CD4-positive, alpha-beta T cell (primary cell): ENCODE measurements around the gene PI4K2A. TPM values are rescaled to one million over a fixed set of nuclear protein-coding genes. Genes with fewer than 3 reads are reported as not detected.
"Not testable (repeated sequence)": the region's sequence is repeated elsewhere in the genome, so short reads cannot be mapped to it uniquely, and the experiment has no call there.

Experiments
- ATAC-seq: fragments of 200-7000 bp; cut with Tn5 transposase; one replicate; pipeline ENCODE4 v1.10.0; 2022; ENCODE audit warnings: mild to moderate bottlenecking; ENCODE audit not compliant: poor library complexity
- CTCF ChIA-PET: fragments of 350-600 bp; sonication (Branson Sonifier 250); formaldehyde crosslinking; loops from one replicate; lab custom pipeline; 2021; ENCODE audit warnings: antibody characterized with exemption, inconsistent platforms; lab: Charles Lee
- POLR2A ChIA-PET: fragments of 350-600 bp; sonication (Branson Sonifier 250); formaldehyde crosslinking; loops from one replicate; lab custom pipeline; 2021; ENCODE audit warnings: antibody characterized with exemption, inconsistent platforms; lab: Charles Lee
- DNase-seq, 14 experiments: peaks; one replicate each; pipeline ENCODE4 v3.0.0-alpha.2; 2013 to 2020; ENCODE audit warnings: mixed read lengths in 2 of 14
- H3K27ac ChIP-seq, 2 donors: one replicate each; pipeline versions ENCODE4 v1.5.1 to v1.7.0; 2013; ENCODE audit warnings: low read length in 2 of 2, low read depth in 1 of 2, mild to moderate bottlenecking in 1 of 2
- H3K27me3 ChIP-seq, 2 experiments: 1 replicate in 1 of 2; 2 replicates in 1 of 2; pipeline versions ENCODE4 v1.6.1 to v1.7.0; 2013; ENCODE audit warnings: low read length in 2 of 2, control low read depth in 1 of 2, mild to moderate bottlenecking in 1 of 2, moderate library complexity in 1 of 2; ENCODE audit not compliant: insufficient read depth in 2 of 2, control insufficient read depth in 1 of 2
- H3K36me3 ChIP-seq: one replicate; pipeline ENCODE4 v1.6.1; 2013; ENCODE audit warnings: low read length, control low read depth; ENCODE audit not compliant: insufficient read depth
- H3K4me1 ChIP-seq: one replicate; pipeline ENCODE4 v1.6.1; 2013; ENCODE audit warnings: low read length, control low read depth; ENCODE audit not compliant: insufficient read depth
- H3K4me3 ChIP-seq: one replicate; pipeline ENCODE4 v1.5.1; 2013; ENCODE audit warnings: mild to moderate bottlenecking, low read length, moderate library complexity
- H3K9me3 ChIP-seq, 2 experiments: 1 replicate in 1 of 2; 2 replicates in 1 of 2; pipeline versions ENCODE4 v1.6.1 to v1.7.0; 2013; ENCODE audit warnings: low read length in 2 of 2, mild to moderate bottlenecking in 2 of 2, control low read depth in 1 of 2, moderate library complexity in 1 of 2; ENCODE audit not compliant: control insufficient read depth in 1 of 2, insufficient read depth in 1 of 2
- H3K27ac Mint-ChIP-seq: one replicate; pipeline ENCODE4 v1.8.0; 2020; ENCODE audit warnings: mixed read lengths
- H3K27me3 Mint-ChIP-seq: one replicate; pipeline ENCODE4 v1.8.0; 2021; ENCODE audit warnings: mixed read lengths
- H3K36me3 Mint-ChIP-seq: one replicate; pipeline ENCODE4 v1.8.0; 2021; ENCODE audit warnings: low read depth, mixed read lengths
- H3K4me1 Mint-ChIP-seq: one replicate; pipeline ENCODE4 v1.8.0; 2021; ENCODE audit warnings: low read depth, mixed read lengths
- H3K4me3 Mint-ChIP-seq: one replicate; pipeline ENCODE4 v1.8.0; 2020; ENCODE audit warnings: mild to moderate bottlenecking, mixed read lengths
- H3K9me3 Mint-ChIP-seq: one replicate; pipeline ENCODE4 v1.8.0; 2020; ENCODE audit warnings: mixed read lengths
- intact Hi-C, 2 experiments: fragments of 100-400 bp; cut with DNase I in 1 of 2; cut with micrococcal nuclease in 1 of 2; formaldehyde crosslinking; loops; one replicate each; pipeline versions ENCODE4 v1.15.1 to v1.9.0; 2023 to 2025; cut with DNase I, micrococcal nuclease
- total RNA-seq, 174 experiments: library from RNA in 2 of 174; stranded (reverse) in 2 of 174; gene quantifications; one replicate each; pipeline ENCODE4 v1.2.3 and lab custom pipeline; 2021 to 2026
- TF ChIP-seq, protein P1 (sequence below): fragments of 200-600 bp; IDR thresholded peaks from one replicate; pipeline ENCODE4 v1.8.0; 2022; ENCODE audit warnings: antibody characterized with exemption, mild to moderate bottlenecking

PI4K2A gene
- total RNA-seq, 2 experiments from 2014 or later, result 26.3 to 27.2 TPM

DNA sequence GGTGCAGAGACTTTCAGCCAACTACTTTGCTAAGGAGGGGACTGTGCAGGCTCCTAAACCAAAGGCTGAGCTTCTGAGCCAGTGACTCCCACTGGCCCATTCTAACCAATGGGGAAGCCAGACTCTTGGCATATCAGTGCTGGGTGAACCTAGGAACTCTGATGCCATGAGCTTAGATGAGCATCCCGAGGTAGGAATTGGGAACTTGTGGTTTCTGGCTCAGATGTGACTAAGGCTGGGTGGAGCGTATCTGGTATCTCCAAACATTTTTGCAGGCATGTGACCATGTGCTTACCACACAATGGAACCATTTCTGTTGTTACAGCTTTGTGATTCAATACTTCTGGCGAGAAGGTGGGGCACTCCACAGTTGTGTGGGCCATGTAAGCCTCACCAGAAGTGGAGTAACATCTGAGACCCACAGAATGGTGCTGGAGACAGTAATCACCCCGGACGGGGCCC is 49.1 kb downstream of the PI4K2A start:
- ChIA-PET POLR2A (no interaction called here), CTCF (no interaction called here)
- H3K4me1 ChIP-seq, result peaks cover 27% of the 10 kb centered on the region
- H3K36me3 ChIP-seq, result no peaks in the 10 kb centered on the region
- ATAC-seq, result no peak
- Mint-ChIP-seq H3K36me3 (no peaks in the 10 kb centered on the region), H3K27ac (no peak overlapping the region), H3K4me1 (peaks cover 16% of the 10 kb centered on the region), H3K9me3 (no peaks in the 10 kb centered on the region), H3K27me3 (no peaks in the 10 kb centered on the region), H3K4me3 (no peak overlapping the region)
- no peaks in the 10 kb centered on the region for H3K9me3 ChIP-seq
- H3K27me3 ChIP-seq, result no peaks in the 10 kb centered on the region
- intact Hi-C loops, result loop anchor here in 1 of 2 experiments (5.0 to 10.0 kb wide), 4 partner anchors 163 to 445 kb away; partner anchors contain the start of genes R3HCC1L and RRP12
- no peak overlapping the region for H3K27ac ChIP-seq
- H3K4me3 ChIP-seq, result no peak overlapping the region
- peak in 2 of 14 experiments; percentile 63 to 74 for DNase-seq
- TF ChIP-seq, protein P1, sequence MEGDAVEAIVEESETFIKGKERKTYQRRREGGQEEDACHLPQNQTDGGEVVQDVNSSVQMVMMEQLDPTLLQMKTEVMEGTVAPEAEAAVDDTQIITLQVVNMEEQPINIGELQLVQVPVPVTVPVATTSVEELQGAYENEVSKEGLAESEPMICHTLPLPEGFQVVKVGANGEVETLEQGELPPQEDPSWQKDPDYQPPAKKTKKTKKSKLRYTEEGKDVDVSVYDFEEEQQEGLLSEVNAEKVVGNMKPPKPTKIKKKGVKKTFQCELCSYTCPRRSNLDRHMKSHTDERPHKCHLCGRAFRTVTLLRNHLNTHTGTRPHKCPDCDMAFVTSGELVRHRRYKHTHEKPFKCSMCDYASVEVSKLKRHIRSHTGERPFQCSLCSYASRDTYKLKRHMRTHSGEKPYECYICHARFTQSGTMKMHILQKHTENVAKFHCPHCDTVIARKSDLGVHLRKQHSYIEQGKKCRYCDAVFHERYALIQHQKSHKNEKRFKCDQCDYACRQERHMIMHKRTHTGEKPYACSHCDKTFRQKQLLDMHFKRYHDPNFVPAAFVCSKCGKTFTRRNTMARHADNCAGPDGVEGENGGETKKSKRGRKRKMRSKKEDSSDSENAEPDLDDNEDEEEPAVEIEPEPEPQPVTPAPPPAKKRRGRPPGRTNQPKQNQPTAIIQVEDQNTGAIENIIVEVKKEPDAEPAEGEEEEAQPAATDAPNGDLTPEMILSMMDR, result no peak

DNA sequence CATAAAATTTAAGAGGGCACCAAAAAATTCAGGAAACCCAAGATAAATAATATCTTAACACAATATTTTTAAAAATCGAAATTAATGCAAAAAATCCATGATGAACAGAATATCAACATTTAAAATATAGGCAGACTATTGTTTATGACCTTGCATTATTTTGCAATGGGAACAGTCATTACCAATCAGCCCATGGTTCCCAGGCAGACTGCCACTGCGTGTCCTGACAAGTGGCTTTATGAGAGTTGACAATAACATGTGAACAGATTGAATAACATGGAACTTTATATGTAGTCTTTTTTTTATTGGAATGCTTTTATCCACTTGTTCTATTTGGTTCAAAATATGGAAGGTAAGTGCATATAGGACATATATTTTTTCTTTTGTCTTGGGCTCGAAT is 49.7 kb downstream of the PI4K2A start:
- H3K4me1 Mint-ChIP-seq, result peaks cover 12% of the 10 kb centered on the region
- H3K9me3 ChIP-seq, result no peaks in the 10 kb centered on the region
- no peak overlapping the region for H3K4me3 ChIP-seq
- intact Hi-C loops, result no loop called here
- POLR2A ChIA-PET, result no interaction called here
- no peaks in the 10 kb centered on the region for H3K27me3 ChIP-seq
- no peaks in the 10 kb centered on the region for H3K27me3 Mint-ChIP-seq
- DNase-seq (no peak), ATAC-seq (no peak)
- H3K4me3 Mint-ChIP-seq, result no peak overlapping the region
- H3K36me3 ChIP-seq, result no peaks in the 10 kb centered on the region
- H3K9me3 Mint-ChIP-seq, result no peaks in the 10 kb centered on the region
- CTCF ChIA-PET, result interaction anchor here (0.6 kb wide), 1 partner anchor 35 kb away, joined by 4 read pairs; no protein-coding TSS in a partner anchor
- TF ChIP-seq, protein P1, result no peak
- no peak overlapping the region for H3K27ac ChIP-seq
- H3K4me1 ChIP-seq, result peaks cover 27% of the 10 kb centered on the region
- no peaks in the 10 kb centered on the region for H3K36me3 Mint-ChIP-seq
- H3K27ac Mint-ChIP-seq, result no peak overlapping the region

DNA sequence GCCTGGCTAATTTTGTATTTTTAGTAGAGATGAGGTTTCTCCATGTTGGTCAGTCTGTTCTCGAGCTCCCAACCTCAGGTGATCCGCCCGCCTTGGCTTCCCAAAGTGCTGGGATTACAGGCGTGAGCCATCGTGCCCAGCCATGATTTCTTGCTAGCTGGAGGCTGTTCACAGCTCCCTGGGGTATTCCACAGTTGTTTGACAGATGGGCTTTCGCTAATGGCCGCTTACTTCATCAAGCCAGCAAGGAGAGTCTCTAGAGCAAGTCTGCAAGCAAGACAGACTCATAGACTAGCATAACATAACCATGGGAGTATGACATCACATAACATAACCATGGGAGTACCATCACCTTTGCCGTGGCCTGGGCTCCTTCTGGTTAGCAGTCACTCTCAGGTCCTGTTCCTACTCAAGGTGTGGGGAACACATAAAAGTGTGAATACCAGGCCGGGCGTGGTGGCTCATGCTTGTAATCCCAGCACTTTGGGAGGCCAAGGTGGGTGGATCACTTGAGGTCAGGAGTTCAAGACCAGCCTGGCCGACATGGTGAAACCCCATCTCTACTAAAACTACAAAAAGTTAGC is 57.7 kb downstream of the PI4K2A start:
- H3K4me3 ChIP-seq, H3K36me3 Mint-ChIP-seq, H3K27me3 ChIP-seq, H3K4me1 ChIP-seq, H3K27me3 Mint-ChIP-seq, DNase-seq, H3K4me1 Mint-ChIP-seq, H3K4me3 Mint-ChIP-seq, ATAC-seq, H3K27ac Mint-ChIP-seq, H3K9me3 Mint-ChIP-seq, H3K9me3 ChIP-seq, H3K27ac ChIP-seq, H3K36me3 ChIP-seq, intact Hi-C loops: not testable (repeated sequence)
- POLR2A ChIA-PET, result interaction anchor here (0.6 kb wide), 1 partner anchor 619 kb away, joined by 3 read pairs; no protein-coding TSS in a partner anchor
- CTCF ChIA-PET, result interaction anchor here (1.2 kb wide), 1 partner anchor 21 kb away, joined by 5 read pairs; no protein-coding TSS in a partner anchor
